HS-27A (cell line): ENCODE measurements around the gene MPC1L.
"Not testable (repeated sequence)": the region's sequence is repeated elsewhere in the genome, so short reads cannot be mapped to it uniquely, and the experiment has no call there.

ENCODE experiments used
- DNase-seq: peaks from one replicate; pipeline ENCODE4 v3.0.0-alpha.2; 2012; ENCODE audit warnings: low read depth, missing footprints

MPC1L gene

DNA sequence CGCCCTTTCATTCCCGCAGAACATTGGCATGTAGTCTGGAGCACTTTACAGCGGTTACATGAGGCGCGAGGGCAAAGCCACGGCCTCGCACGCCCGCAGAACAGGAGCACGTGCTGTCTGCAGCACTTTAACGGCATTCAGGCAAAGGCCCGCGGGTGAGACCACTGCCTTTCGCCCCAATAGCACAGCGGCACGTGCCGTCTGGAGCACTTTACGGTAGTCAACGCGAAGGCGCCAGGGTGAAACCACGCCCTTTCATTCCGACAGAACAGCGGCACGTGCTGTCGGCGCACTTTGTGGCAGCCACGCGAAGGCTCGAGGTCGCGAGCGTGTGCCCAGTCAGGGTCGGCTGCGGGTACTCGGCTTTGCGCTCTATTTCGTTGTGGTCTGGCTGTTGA, at the start of gene MPC1L:
MPC1L (plus strand) TSS at position 290 of the 398 bp plus-strand sequence. CDS start 138 bp downstream, outside the sequence.
- DNase-seq, result no peak

DNA sequence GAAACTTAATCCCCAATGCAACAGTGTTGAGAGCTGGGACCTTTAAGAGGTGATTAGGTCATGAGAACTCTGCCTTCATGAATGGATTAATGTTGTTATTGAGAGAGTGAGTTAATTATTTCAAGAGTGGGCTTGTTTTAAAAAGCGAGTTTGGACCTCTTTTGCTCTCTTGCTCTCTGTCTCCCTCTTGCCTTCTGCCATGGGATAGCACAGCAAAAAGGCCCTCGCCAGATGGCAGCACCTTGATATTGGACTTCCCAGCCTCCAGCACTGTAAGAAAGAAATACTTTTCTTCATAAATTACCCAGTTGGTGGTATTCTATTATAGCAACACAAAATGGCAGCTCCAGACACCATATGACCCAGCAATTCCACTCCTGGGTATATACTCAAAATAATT, 49.5 kb upstream of the MPC1L start:
- no peak for DNase-seq

DNA sequence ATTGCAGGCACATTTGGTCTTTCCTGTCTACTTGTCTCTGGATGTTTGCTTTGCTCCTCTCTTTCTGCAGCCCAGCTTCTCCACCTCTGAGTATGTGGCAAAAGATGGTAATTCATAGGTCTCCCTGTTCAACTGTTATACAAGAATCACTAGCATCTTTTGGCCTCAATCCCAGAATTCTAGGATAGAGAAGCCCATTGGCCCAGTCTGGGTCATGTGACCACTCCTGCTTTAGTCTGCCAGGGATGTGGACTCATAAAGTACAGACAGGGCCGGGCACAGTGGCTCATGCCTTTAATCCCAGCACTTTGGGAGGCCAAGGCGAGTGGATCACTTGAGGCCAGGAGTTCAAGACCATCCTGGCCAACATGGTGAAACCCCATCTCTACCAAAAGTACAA, 47.8 kb upstream of the MPC1L start:
- not testable (repeated sequence) for DNase-seq

DNA sequence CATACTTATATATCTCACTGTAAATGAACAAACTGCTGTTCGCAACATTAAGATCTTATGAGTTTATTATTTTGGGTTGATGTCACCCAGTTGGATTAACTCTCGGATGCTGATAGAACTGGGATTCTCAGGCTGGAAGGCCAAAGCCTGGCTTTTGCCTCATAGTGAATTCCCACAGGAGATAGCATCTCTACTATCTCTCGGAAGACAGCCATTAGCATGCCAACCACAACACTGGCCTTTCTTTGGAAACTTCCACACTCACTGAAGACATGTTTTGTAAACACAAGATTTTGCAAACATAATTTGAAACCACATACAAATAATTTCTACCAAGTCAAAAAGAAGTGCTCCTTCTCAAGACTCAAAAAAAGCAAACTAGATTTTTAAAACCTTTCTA, 46.9 kb upstream of the MPC1L start:
- no peak for DNase-seq

DNA sequence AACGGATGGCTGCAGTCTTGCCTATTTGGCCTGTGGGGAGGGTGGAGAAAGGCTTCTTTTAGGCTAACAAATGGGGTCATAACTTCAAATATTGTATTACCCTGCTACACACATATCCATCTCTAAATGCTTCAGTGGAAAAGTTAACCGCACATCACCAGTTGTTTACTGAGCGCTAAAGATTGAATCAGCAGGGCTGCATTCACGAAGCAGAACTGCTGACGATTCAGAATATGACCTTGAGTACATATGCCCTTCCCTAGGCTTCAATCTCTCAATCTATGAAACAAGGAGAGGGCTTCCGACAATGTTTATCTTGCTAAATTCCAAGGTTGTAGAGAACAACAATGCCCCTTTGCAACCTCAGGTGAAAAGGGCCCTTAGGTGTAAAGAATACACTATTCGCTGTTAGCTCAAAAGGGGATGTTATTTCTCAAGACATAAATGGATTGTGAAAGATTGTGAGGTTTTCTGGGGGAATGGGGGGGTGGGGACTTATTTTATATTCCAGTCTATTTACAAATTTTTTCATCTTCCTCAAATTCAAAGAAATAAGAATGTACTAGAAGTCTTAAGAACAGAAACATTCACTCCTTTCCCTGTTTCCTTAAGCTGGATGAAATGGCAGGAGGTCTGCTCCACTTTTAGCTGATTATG, 45.1 kb upstream of the MPC1L start:
- DNase-seq, result no peak

DNA sequence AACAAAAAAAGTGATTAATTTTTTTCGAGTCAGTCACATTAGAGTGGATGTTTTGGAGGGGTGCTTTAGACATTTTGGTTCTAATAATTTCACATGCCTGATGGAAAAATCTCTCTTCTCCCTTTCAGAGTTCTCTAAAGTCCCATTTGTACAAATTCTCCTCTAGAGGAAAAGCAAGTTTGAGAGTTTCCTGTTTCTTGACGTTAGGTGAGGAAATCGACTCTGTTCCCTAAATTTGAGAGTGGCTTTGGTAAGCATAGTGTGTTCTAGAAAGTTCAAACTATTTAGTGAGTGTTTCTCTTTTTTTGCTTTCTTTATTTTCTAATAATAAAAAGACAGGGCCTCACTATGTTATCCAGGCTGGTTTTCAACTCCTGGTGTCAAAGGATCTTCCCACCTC, 44.1 kb upstream of the MPC1L start:
- no peak for DNase-seq

DNA sequence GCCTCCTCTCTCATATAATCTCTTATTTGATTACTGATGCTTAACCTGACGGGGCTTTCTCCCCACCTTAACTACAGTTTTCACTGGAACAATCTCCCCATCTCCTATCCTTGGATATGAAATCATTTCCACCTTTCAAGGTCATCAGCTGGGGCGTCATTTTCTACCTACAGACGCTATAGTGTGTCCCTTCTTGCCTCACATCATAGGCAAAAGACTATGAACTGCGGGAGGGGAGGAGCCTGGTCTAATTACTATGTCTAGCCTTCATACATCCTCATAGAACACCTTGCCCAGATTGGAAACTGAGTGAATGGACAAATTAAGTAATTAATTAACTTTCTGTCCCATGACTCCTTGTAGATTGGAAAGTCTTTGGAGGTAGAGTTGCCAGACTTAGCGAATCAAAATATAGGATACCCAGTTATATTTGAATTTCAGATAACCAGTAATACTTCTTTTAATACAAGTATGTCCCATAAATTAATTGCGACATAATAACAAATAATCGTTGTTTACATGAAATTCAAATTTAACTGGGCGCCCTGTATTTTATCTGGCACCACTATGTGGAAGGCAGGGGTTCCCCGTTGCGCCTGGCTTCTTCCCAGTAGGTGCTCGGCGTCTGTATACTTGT, 43.2 kb upstream of the MPC1L start:
- no peak for DNase-seq

DNA sequence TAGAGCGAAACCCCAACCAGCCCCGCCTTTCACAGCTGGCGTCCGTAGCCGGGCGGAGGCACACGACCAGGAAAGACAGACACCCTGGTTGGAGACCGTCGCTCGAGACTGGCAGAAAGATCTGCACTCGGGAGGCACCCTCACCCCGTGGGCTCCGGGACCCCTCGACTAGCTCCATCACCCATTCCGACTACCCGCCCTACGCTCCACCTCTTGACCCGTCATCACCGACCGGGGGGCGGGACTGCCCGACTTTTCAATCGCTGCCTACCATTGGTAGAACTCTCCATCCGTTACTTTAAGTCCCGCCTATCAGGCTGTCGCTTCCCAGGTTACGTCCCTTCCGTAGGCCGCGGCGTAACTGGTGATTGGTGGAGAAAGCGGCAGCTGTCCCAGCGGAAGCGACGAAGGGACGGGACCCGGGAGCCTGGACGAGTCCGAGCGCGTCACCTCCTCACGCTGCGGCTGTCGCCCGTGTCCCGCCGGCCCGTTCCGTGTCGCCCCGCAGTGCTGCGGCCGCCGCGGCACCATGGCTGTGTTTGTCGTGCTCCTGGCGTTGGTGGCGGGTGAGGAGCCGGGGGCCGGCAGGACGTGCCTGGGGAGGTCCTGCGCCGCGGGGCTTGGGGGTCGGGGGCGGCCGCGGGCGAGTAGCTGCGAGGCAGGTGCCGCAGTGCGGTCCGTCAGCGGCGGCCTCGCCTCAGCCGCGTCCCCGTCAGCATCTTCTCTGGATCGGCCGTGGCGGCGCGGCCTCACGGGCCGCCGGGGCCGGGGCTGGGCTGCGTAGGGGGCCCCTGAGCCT, 42.5 kb upstream of the MPC1L start, which contains the start of gene ATP6AP2:
ATP6AP2 (plus strand) TSS at position 434 of the 799 bp plus-strand sequence; CDS start at position 530, 96 bp downstream.
- peak; percentile 71 for DNase-seq

DNA sequence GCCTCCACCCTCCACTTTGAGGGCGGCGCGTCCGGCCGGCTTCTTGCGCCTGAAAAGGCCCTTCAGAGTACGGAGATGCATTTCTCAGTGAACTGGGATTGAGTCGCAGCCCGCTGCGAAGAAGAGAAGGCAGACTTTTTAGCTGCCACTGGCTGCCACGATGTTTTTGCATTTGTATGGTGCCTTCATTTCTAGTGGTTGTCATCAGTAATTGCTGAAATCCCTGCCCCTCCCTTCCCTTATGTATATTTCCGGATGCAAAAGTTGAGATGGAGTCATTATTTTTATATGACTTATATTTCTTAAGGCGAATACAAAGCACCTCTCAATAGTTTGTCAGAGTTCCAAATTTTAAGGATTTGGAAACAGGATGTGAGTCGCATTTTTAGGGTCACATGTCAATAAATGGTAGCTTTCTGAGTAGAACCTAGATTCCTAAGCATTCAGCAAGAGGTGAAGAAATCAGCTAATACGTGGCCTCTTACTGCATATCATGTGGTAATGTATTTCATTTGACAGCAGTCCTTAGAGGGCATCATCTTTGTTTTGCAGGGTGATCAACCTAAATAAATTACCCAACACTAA, 41.8 kb upstream of the MPC1L start:
- DNase-seq, result no peak

DNA sequence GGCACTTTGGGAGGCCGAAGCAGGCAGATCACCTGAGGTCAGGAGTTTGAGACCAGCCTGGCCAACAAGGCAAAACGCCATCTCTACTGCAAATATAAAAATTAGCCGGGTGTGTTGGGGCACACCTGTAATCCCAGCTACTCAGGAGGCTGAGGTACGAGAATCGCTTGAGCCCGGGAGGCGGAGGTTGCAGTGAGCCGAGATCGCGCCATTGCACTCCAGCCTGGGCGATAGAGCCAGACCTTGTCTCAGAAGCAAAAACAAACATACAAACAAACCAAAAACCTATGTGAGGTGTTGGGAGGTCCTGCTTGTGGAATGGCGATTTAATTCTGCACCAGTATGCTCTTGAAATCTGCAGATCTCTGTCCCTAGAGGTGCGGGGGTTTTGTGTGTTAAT, 41.0 kb upstream of the MPC1L start:
- not testable (repeated sequence) for DNase-seq

DNA sequence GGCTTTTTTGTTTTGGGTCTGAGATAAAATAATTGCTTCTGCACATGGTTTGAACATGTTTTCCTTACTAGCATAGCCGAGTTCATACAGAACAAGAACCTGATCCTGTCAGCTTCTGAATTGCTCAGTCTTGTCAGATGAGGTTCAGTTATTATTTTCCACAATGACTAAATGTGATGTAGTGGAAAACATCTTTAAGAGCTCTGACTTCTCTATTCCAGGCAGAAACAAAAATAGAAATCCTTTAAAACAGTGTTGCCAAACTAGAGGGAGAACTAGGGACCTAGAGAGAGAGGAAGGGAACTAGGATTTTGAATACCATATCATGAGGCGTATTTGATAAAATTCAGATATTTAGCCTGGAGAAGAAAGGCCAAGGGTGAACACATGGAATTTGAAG, 40.4 kb upstream of the MPC1L start:
- DNase-seq, result no peak

DNA sequence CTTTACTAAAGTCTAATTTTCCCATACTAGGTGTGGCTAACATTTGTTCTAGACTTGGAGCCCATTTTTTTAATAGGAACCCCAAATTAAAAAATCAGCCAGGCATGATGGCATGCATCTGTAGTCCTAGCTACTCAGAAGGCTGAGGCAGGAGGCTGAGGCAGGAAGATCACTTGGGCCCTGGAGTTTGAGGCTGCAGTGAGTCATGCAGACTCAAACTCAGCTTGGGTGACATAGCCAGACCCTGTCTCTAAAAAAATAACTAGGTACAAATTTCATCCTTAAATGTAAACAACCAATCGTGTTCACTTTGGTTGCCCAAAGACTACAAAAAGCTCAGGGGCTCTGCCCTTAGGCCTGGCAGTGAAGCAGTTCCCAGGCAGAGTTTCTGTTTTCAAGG, 35.6 kb upstream of the MPC1L start:
- not testable (repeated sequence) for DNase-seq

DNA sequence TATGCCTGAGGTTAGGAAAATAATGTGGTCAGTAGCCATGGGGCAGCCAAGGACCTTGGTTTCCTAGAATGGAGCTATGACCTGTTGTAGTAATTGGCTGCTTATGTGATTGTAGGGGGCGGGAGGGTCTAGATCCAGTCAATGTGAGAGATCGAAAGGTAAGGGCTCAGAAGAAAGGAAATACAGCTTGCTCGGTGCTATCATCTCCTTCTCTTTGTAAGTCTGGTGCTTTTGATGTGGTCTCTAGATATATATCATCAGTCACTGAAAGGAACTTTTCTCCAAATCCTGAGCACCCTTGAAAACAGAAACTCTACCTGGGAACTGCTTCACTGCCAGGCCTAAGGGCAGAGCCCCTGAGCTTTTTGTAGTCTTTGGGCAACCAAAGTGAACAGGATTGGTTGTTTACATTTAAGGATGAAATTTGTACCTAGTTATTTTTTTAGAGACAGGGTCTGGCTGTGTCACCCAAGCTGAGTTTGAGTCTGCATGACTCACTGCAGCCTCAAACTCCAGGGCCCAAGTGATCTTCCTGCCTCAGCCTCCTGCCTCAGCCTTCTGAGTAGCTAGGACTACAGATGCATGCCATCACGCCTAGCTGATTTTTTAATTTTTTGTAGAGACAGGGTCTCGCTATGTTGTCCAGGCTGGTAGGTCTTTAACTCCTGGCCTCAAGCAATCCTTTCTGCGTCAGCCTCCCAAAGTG, 33.5 kb upstream of the MPC1L start:
- not testable (repeated sequence) for DNase-seq

DNA sequence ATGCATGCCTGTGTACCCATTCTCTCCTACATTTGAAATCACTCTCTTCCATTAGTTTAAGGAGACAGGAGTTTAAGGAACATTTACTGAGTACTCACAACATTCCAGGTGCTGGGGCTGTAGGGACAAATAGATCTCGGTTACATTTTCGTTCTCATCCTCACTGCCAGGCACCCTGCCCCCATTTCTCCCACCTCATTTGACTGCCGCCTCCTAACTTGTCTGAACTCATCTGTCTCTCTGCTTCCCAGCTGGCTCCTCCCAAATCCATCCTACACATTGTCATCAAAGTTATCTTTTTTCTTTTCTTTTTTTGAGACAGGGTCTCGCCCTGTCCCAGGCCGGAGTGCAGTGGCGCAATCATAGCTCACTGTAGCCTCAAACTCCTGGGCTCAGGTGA, 19.8 kb upstream of the MPC1L start:
- DNase-seq, result no peak

DNA sequence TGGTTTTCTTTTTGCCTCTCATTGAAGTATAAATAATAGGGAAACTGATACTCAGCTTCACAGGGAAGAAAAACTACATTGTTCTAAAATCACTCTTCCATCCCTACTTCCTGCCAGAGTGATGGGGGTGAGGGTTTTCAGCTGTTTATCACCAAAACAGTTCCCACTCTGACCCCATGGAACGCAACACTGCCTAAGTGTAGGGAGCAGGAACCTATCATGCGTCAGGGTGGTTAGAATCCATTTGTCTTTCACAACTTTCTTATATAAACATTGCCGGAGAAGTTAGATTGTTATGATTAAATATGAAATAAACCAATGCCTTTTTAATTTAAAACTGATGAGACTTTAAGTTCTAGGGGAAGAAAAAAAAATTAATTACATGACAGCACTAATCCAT, 15.8 kb upstream of the MPC1L start:
- no peak for DNase-seq

DNA sequence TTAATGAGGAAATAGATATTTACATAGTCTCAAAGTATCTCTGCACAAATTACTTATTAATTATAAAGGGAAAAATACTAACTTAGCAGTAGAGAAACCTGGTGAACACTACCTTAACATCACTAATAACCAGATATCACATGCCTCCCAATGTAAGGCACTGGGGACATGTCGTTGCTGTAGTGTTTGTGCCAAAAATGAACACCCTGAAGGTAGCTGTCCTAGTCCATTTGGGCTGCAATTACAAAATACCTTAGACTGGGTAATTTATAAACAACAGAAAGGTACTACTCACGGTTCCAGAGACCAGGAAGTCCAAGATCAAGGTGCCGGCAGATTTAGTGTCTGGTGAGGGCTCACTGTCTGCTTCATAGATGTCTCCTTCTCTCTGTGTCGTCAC, 10.7 kb upstream of the MPC1L start:
- DNase-seq, result no peak

DNA sequence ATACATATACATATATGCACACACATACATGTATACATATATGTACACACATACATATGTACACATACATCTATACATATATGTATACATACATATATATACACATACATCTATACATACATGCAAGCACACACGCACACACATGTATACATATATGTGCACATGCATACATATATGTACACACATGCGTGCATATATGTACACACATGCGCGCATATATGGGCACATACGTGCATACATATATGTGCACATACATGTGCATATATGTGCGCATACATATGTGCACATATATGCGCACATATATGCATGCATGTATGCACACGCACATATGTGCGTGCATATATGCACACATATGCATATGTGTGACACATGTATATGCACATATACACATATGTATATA, 7.3 kb upstream of the MPC1L start:
- no peak for DNase-seq

DNA sequence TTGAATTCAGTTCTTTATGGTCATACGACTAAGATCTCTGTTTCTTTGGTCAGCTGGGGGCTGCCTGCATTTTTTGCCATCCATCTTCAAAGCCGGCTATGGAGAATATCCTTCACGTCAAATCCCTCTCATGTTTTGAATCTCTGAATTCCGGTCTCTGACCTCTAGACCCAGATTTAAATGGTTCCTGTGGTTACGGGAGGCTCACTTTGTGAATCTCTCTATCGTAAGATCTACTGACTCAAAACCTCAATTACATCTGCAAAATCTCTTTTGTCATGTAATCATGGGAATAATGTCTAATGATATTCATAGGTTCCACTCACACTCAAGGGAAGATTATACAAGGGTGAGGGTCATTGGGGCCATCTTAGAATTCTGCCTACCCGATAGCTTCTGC, 5.7 kb upstream of the MPC1L start:
- DNase-seq, result no peak

DNA sequence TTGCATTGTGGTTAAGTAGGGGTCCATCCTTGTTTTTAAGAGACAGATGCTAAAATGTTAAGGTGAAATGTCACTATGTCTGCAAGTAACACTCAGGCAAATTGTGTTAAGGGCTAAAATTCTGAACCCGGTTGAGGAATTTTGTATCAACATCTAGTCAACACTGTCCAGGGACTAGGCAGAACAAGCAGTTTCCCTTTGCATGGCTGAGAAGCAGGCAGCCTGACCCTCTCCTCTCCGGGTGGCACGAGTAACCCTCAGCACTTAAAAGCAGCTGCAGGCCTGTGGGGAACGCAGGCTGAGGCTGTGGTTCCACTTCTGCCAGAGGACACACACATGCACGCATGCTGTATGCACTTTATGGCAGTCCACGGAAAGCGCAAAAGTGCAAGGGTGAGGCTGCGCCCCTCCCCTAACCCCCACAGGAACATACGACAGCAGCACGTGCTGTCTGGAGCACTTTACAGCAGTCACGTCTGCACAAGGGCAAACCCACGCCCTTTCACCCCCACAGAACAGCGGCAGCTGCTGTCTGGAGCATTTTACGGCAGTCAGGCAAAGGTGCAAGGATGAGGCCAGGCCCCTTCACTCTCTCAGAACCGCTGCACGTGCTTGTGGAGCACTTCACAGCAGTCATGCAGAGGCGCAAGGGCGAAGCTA, 619 bp upstream of the MPC1L start:
- DNase-seq, result no peak

DNA sequence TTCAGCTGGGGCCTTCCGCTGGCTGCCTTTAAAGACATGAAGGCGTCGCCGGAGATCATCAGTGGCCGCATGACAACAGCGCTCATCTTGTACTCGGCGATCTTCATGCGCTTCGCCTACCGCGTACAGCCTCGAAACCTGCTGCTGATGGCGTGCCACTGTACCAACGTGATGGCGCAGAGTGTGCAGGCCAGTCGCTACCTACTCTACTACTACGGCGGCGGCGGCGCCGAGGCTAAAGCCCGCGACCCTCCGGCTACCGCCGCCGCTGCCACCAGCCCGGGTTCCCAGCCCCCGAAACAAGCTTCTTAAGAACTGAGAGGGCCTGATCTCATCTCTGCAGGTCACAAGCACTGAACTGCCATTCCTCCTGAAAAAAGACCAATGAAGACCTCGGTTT, 437 bp downstream of the MPC1L start:
- no peak for DNase-seq

DNA sequence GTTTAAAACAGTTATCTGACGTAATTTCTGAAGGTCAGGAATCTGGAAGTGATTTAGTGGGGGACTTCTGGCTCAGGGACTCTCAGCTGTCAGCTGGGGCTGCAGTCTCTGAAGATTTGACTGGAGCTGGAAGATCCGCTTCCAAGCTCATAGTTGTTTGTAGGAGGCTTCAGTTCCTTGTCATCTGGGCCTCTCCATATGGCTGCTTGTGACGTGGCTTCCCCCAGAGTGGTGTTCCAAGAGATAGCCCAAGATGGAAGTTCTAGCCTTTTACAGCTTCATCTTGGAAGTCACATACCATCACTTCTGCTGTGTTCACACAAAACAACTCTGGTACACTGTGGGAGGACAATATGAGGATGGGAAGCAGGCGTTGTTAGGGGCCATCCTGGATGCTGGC, 2.1 kb downstream of the MPC1L start:
- no peak for DNase-seq

DNA sequence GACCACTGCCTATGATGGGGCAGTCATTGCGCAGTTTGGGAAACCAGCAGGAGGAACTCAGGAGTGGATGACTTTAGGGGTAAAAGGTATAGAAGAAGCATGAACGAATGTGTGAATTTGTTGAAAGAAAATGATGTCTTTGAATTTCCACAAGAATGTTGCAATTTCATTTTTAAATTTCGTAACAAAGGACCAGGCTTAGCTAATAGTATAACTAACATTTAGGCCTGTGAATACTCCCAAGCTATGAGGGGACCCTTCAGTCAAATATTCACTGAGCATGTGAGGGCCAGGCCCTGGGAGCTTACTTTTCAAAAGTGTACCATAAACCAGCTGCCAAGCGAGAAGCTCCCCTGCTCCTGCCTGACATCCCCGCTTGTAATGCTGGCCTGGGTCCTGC, 5.3 kb downstream of the MPC1L start:
- DNase-seq, result no peak
